Endothelial cell of umbilical vein (primary cell): ENCODE measurements around the gene MYO9B. TPM values are rescaled to one million over a fixed set of nuclear protein-coding genes. Genes with fewer than 3 reads are reported as not detected.

Experiments
- BruUV-seq: library from RNA; stranded (reverse); fragments of 400-500 nt; replicated peaks from 2 replicates; lab custom pipeline; 2021; lab: Mats Ljungman, UMichigan
- CTCF ChIA-PET: fragments of 300-600, 350-600 bp; sonication (Branson Sonifier 250); formaldehyde crosslinking; loops from one replicate; lab custom pipeline; 2021; ENCODE audit warnings: antibody characterized with exemption, inconsistent platforms; lab: Charles Lee
- POLR2A ChIA-PET: fragments of 300-600, 350-600 bp; sonication (Branson Sonifier 250); formaldehyde crosslinking; loops from one replicate; lab custom pipeline; 2021; ENCODE audit warnings: antibody characterized with exemption, inconsistent platforms; lab: Charles Lee
- DNase-seq: peaks from one replicate; pipeline ENCODE4 v3.0.0-alpha.2; 2011; ENCODE audit warnings: low read depth, low spot score
- FAIRE-seq: peaks from 2 replicates; lab custom pipeline; 2011; peaks lifted over from hg19 to GRCh38; lab: Jason Lieb, UNC
- H2AFZ ChIP-seq: 2 replicates; pipeline ENCODE4 v1.6.0; 2012; ENCODE audit warnings: low read depth, low read length, control low read depth, inconsistent platforms
- H3K27ac ChIP-seq: 2 replicates; pipeline ENCODE4 v1.5.1; 2011; ENCODE audit warnings: low read depth, mild to moderate bottlenecking, control low read depth, low read length, moderate library complexity; ENCODE audit not compliant: insufficient read depth
- H3K27me3 ChIP-seq, 2 experiments: 2 replicates each; pipeline versions ENCODE4 v1.6.0 to v1.6.1; 2011; ENCODE audit warnings: low read length in 2 of 2, mixed read lengths in 1 of 2; ENCODE audit not compliant: control insufficient read depth in 2 of 2, insufficient read depth in 2 of 2
- H3K36me3 ChIP-seq, 2 experiments: 2 replicates in 1 of 2; 3 replicates in 1 of 2; pipeline ENCODE4 v1.5.1; 2011; ENCODE audit warnings: low read length in 2 of 2, mild to moderate bottlenecking in 1 of 2, moderate library complexity in 1 of 2; ENCODE audit not compliant: control insufficient read depth in 2 of 2, insufficient read depth in 2 of 2; ENCODE audit errors: extremely low read depth in 1 of 2
- H3K4me1 ChIP-seq: 3 replicates; pipeline ENCODE4 v1.5.1; 2011; ENCODE audit warnings: mild to moderate bottlenecking, low read length; ENCODE audit not compliant: control insufficient read depth, insufficient read depth; ENCODE audit errors: extremely low read depth
- H3K4me2 ChIP-seq: 2 replicates; pipeline ENCODE4 v1.6.1; 2011; ENCODE audit warnings: low read length, control low read depth, mixed read lengths; ENCODE audit not compliant: insufficient read depth
- H3K4me3 ChIP-seq, 3 experiments: fragments of 200-600 bp in 1 of 3; sonication (generic), shearing (Covaris generic) in 1 of 3; replicated peaks in 1 of 3; 2 replicates each; pipeline ENCODE4 v1.5.1; 2011 to 2016; ENCODE audit warnings: control low read depth in 3 of 3, low read length in 3 of 3, mild to moderate bottlenecking in 2 of 3, inconsistent platforms in 1 of 3, low read depth in 1 of 3, moderate library complexity in 1 of 3; ENCODE audit not compliant: insufficient read depth in 1 of 3
- H3K79me2 ChIP-seq: 2 replicates; pipeline ENCODE4 v1.6.0; 2012; ENCODE audit warnings: low read length, inconsistent platforms; ENCODE audit not compliant: control insufficient read depth, insufficient read depth
- H3K9ac ChIP-seq: replicated peaks from 2 replicates; pipeline ENCODE3; 2011; ENCODE audit warnings: low read length, control low read depth; ENCODE audit not compliant: insufficient read depth; ENCODE audit errors: extremely low read depth
- H3K9me1 ChIP-seq: replicated peaks from 3 replicates; pipeline ENCODE4 v1.6.0; 2011; ENCODE audit warnings: mild to moderate bottlenecking, low read length; ENCODE audit not compliant: control insufficient read depth, insufficient read depth; ENCODE audit errors: extremely low read depth
- H3K9me3 ChIP-seq: replicated peaks from 2 replicates; pipeline ENCODE4 v1.5.1; 2012; ENCODE audit warnings: low read length, inconsistent platforms; ENCODE audit not compliant: control insufficient read depth, insufficient read depth
- H4K20me1 ChIP-seq: replicated peaks from 2 replicates; pipeline ENCODE3; 2011; ENCODE audit warnings: mild to moderate bottlenecking, low read length; ENCODE audit not compliant: control insufficient read depth, insufficient read depth; ENCODE audit errors: extremely low read depth
- EZH2 ChIP-seq: IDR thresholded peaks from 2 replicates; pipeline ENCODE4 v1.6.1; 2012; ENCODE audit warnings: borderline replicate concordance, low read depth, mild to moderate bottlenecking, moderate library complexity, low read length, inconsistent platforms; ENCODE audit not compliant: severe bottlenecking
- FOS ChIP-seq: IDR thresholded peaks from 2 replicates; pipeline ENCODE4 v1.6.1; 2011; ENCODE audit warnings: mild to moderate bottlenecking, low read length, moderate library complexity, borderline replicate concordance; ENCODE audit not compliant: insufficient read depth
- GATA2 ChIP-seq: IDR thresholded peaks from 2 replicates; pipeline ENCODE4 v1.7.0; 2011; ENCODE audit warnings: low read depth, mild to moderate bottlenecking, moderate library complexity, mixed read lengths, low read length; ENCODE audit not compliant: insufficient read length, insufficient read depth
- JUN ChIP-seq: IDR thresholded peaks from 2 replicates; pipeline ENCODE4 v1.6.1; 2011; ENCODE audit warnings: borderline replicate concordance, low read depth; ENCODE audit not compliant: insufficient read length, insufficient read depth
- MYC ChIP-seq: IDR thresholded peaks from one replicate; pipeline ENCODE4 v1.6.1; 2011; ENCODE audit warnings: mild to moderate bottlenecking, low read depth, low read length
- POLR2A ChIP-seq: IDR thresholded peaks from 2 replicates; pipeline ENCODE4 v1.6.1; 2012; ENCODE audit warnings: low read depth, mild to moderate bottlenecking, control low read depth, low read length
- POLR2AphosphoS5 ChIP-seq: IDR thresholded peaks from 2 replicates; pipeline ENCODE4 v1.6.1; 2012; ENCODE audit warnings: low read depth, mild to moderate bottlenecking, control low read depth, low read length, moderate library complexity; ENCODE audit not compliant: insufficient read depth
- dilution Hi-C: fragments of 300-500 bp; cut with MboI; formaldehyde crosslinking; loops from one replicate; pipeline ENCODE4 v1.15.0; 2019; ENCODE audit warnings: low sequenced_read_pairs; ENCODE audit not compliant: extremely low pct_ligation_motif_present
- intact Hi-C: fragments of 100-400 bp; cut with micrococcal nuclease; formaldehyde crosslinking; loops from one replicate; pipeline ENCODE4 v1.10.0; 2022
- polyA plus RNA-seq, 4 experiments: library from polyadenylated mRNA; depleted of rRNA in 3 of 4; stranded (reverse) in 3 of 4; unstranded in 1 of 4; fragments of >200 nt; gene quantifications; 2 replicates each; pipeline versions ENCODE4 v1.2.1 to v1.2.3, GENCODE V29; 2011 to 2012; ENCODE audit warnings: missing spikeins in 1 of 4
- total RNA-seq: library from RNA; stranded (reverse); gene quantifications from 2 replicates; pipeline ENCODE4 v1.2.3, GENCODE V29; 2021
- TF ChIP-seq, protein P1 (sequence below), 2 donors: IDR thresholded peaks; 1 replicate in 1 of 2; 2 replicates in 1 of 2; pipeline ENCODE4 v1.5.1; 2011; ENCODE audit warnings: low read length in 2 of 2, mild to moderate bottlenecking in 2 of 2, moderate library complexity in 2 of 2, control low read depth in 1 of 2, inconsistent platforms in 1 of 2, low read depth in 1 of 2; ENCODE audit not compliant: insufficient read depth in 1 of 2; ENCODE audit errors: extremely low read depth in 1 of 2
- TF ChIP-seq, protein P2 (sequence below): IDR thresholded peaks from 2 replicates; pipeline ENCODE4 v1.6.1; 2011; ENCODE audit not compliant: insufficient read depth, insufficient read length

The MYO9B gene
- total and polyA plus RNA-seq, 2 donors (not counting 3 experiments of a cell fraction or from before 2014, with no cell fraction given), result 64.4 to 119 TPM

DNA sequence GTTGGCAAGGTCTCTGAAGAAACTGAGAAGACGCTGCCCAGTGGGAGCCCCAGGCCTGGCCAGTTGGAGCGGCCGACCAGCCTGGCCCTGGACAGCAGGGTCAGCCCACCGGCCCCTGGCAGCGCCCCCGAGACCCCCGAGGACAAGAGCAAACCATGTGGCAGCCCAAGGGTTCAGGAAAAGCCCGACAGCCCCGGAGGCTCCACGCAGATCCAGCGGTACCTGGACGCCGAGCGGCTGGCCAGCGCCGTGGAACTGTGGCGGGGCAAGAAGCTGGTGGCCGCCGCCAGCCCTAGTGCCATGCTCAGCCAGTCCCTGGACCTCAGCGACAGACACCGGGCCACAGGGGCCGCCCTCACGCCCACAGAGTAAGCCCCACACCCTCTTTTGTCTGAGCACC, 119.5 kb downstream of the MYO9B start:
- H3K4me1 ChIP-seq, result no peaks in the 10 kb centered on the region
- dilution Hi-C loops, result no loop called here
- ChIA-PET CTCF (no interaction called here), POLR2A (no interaction called here)
- intact Hi-C loops, result no loop called here
- no peak overlapping the region for H2AFZ ChIP-seq
- FAIRE-seq (no peak), DNase-seq (no peak)
- TF ChIP-seq, protein P1, sequence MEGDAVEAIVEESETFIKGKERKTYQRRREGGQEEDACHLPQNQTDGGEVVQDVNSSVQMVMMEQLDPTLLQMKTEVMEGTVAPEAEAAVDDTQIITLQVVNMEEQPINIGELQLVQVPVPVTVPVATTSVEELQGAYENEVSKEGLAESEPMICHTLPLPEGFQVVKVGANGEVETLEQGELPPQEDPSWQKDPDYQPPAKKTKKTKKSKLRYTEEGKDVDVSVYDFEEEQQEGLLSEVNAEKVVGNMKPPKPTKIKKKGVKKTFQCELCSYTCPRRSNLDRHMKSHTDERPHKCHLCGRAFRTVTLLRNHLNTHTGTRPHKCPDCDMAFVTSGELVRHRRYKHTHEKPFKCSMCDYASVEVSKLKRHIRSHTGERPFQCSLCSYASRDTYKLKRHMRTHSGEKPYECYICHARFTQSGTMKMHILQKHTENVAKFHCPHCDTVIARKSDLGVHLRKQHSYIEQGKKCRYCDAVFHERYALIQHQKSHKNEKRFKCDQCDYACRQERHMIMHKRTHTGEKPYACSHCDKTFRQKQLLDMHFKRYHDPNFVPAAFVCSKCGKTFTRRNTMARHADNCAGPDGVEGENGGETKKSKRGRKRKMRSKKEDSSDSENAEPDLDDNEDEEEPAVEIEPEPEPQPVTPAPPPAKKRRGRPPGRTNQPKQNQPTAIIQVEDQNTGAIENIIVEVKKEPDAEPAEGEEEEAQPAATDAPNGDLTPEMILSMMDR (IDR thresholded peaks at IDR 0.05; ENCODE audit: extremely low read depth in 1 of 2, insufficient read depth in 1 of 2, low read depth in 1 of 2, low read length in 2 of 2), result no peak
- no peak for TF ChIP-seq POLR2AphosphoS5
- TF ChIP-seq FOS, result no peak
- no peak for TF ChIP-seq GATA2
- no peak for TF ChIP-seq JUN
- TF ChIP-seq POLR2A, result no peak
- TF ChIP-seq MYC, result no peak
- TF ChIP-seq, protein P2, sequence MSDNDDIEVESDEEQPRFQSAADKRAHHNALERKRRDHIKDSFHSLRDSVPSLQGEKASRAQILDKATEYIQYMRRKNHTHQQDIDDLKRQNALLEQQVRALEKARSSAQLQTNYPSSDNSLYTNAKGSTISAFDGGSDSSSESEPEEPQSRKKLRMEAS, result no peak
- TF ChIP-seq EZH2, result no peak
- H3K9me3 ChIP-seq, result no peaks in the 10 kb centered on the region
- H3K27me3 ChIP-seq, result no peaks in the 10 kb centered on the region
- peaks cover 0 to 50% of the 10 kb centered on the region in 2 experiments for H3K36me3 ChIP-seq
- H3K9me1 ChIP-seq, result no peaks in the 10 kb centered on the region
- no peak overlapping the region for H3K4me3 ChIP-seq
- no peak overlapping the region for H3K4me2 ChIP-seq
- BruUV-seq, result no TSS peak
- H3K27ac ChIP-seq, result no peak overlapping the region
- no peak overlapping the region for H3K9ac ChIP-seq
- no peaks in the 10 kb centered on the region for H3K79me2 ChIP-seq
- H4K20me1 ChIP-seq, result no peaks in the 10 kb centered on the region
